Measurements from ENCODE around the gene ACP3. TPM values are rescaled to one million over a fixed set of nuclear protein-coding genes. Genes with fewer than 3 reads are reported as not detected.
A peak's percentile ranks its signal among the peaks of the same experiment; 100 is the strongest.
"Not testable (repeated sequence)": the region's sequence is repeated elsewhere in the genome, so short reads cannot be mapped to it uniquely, and the experiment has no call there.

The ACP3 gene
- total and polyA plus RNA-seq, 11 donors: 0.08 to 6.2 (median 0.69) TPM; not detected in 1

- no peak for TF ChIP-seq POLR2A (IDR thresholded peaks at IDR 0.05)
- no peak for TF ChIP-seq CTCF (IDR thresholded peaks at IDR 0.05)
- H3K9me3 ChIP-seq: no peaks in the 10 kb centered on the region
- intact Hi-C loops (cut with DNase I): loop anchor here in 9 of 10 donors (5.0 to 10.0 kb wide), 4 partner anchors 44 to 144 kb away; no protein-coding TSS in a partner anchor
- no peak overlapping the region for H3K4me3 ChIP-seq
- no peak overlapping the region for H3K27ac ChIP-seq
- no peak for ATAC-seq
- H3K36me3 ChIP-seq: no peaks in the 10 kb centered on the region
- peaks cover 0 to 9% (median 0%) of the 10 kb centered on the region in 12 donors for H3K4me1 ChIP-seq
- 91 to 97% (median 96%) methylated on average over 6 to 24 of the region's 24 CpGs for WGBS, 4 donors
- no peaks in the 10 kb centered on the region for H3K27me3 ChIP-seq
- DNase-seq: no peak
Observed at GRCh38 chr3:132396255-132396654, 79.0 kb downstream of the ACP3 start.

- H3K4me1 ChIP-seq, H3K4me3 ChIP-seq, H3K36me3 ChIP-seq, H3K27me3 ChIP-seq, DNase-seq, H3K9me3 ChIP-seq, H3K27ac ChIP-seq, ATAC-seq: not testable (repeated sequence)
- intact Hi-C loops (cut with DNase I): loop anchor here in 9 of 10 donors (5.0 to 10.0 kb wide), 4 partner anchors 44 to 144 kb away; no protein-coding TSS in a partner anchor
- WGBS, 4 donors: 84 to 91% (median 90%) methylated on average over 8 of the region's 8 CpGs
Observed at GRCh38 chr3:132396776-132397175, 79.6 kb downstream of the ACP3 start.

GRCh38 chr3:132399054-132399929, 82.1 kb downstream of the ACP3 start:
- WGBS, 4 donors: 63 to 69% (median 65%) methylated on average over 5 of the region's 5 CpGs
- ATAC-seq: peak in 3 of 4 donors; percentile 42 to 74 (median 62)
- intact Hi-C loops (cut with DNase I): loop anchor here (1.0 to 10.0 kb wide), 7 partner anchors 46 to 147 kb away; no protein-coding TSS in a partner anchor

GRCh38 chr3:132401255-132401654, 84.0 kb downstream of the ACP3 start:
- Histone ChIP-seq H3K4me3 (no peak overlapping the region), H3K27me3 (no peaks in the 10 kb centered on the region), H3K27ac (no peak overlapping the region), H3K36me3 (no peaks in the 10 kb centered on the region), H3K4me1 (peaks cover 0 to 16% (median 6%) of the 10 kb centered on the region in 12 donors), H3K9me3 (no peaks in the 10 kb centered on the region)
- ATAC-seq (no peak), DNase-seq (no peak)
- intact Hi-C loops (cut with DNase I): loop anchor here in 3 of 10 donors (1.0 to 10.0 kb wide), 3 partner anchors 48 to 366 kb away; partner anchors contain the start of gene CPNE4 (in 1 of the 3)
- no peak for TF ChIP-seq POLR2A (IDR thresholded peaks at IDR 0.05)
- TF ChIP-seq CTCF (IDR thresholded peaks at IDR 0.05): no peak
- 90 to 92% (median 91%) methylated on average over 13 of the region's 13 CpGs for WGBS, 4 donors

More at GRCh38 chr3:132399054-132399929, 82.1 kb downstream of the ACP3 start:
- no peaks in the 10 kb centered on the region for H3K9me3 ChIP-seq
- H3K27ac ChIP-seq: no peak overlapping the region
- no peak overlapping the region for H3K4me3 ChIP-seq
- peak; percentile 59 to 82 (median 72) for TF ChIP-seq CTCF (IDR thresholded peaks at IDR 0.05)
- no peak for TF ChIP-seq POLR2A (IDR thresholded peaks at IDR 0.05)
- H3K36me3 ChIP-seq: no peaks in the 10 kb centered on the region
- H3K27me3 ChIP-seq: no peaks in the 10 kb centered on the region
- peaks cover 0 to 5% (median 0%) of the 10 kb centered on the region in 12 donors for H3K4me1 ChIP-seq
- DNase-seq: no peak
